NCI-H2081 treated with DMSO at 0.1 percent for 48 hours (cell line): Measurements from ENCODE around the gene WFDC6.

Experiments used
- DNase-seq: peaks from one replicate; lab custom pipeline; 2025; lab: John Stamatoyannopoulos, UW

The WFDC6 gene

DNA sequence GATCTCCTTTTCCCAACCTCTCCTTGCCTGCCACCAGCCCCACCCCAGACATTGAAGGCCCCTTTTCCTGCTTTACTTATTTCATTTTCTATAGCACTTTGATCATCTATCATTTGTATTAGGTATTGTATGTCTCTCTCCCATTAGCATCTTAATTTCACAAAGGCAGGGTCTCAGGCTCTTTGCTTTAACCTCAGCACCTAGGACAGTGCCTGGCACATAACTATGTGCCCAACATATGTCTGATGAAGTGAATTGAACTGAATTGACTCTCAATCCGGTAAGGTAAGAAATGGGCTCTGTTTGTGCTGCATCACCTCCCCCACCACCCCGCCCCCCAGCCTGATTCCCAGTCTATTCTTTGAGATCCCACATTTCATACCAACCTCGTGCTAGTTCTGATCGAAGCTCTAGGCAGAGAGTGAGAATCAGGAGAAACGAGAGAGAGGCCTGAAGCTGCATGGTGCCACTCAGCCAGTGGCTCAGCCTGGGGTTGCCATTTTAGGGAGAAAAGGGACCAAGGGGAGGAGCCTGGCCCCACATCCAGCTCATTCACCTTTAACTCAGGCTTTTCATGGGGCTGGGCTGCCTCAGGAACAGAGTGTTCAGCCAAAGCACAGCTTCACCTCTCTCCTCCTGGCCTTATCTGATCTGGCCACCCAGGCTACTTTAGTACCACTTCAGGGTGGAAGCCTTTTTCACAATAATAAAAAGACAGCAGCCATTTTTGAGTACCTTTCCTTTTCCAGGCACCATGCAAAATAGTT is 24.0 kb downstream of the WFDC6 start, which contains the start of gene SPINT3:
Gene SPINT3 (minus strand): TSS at position 476 of the 767 bp plus-strand sequence. CDS start 14 bp downstream, at position 462.
- no peak for DNase-seq

DNA sequence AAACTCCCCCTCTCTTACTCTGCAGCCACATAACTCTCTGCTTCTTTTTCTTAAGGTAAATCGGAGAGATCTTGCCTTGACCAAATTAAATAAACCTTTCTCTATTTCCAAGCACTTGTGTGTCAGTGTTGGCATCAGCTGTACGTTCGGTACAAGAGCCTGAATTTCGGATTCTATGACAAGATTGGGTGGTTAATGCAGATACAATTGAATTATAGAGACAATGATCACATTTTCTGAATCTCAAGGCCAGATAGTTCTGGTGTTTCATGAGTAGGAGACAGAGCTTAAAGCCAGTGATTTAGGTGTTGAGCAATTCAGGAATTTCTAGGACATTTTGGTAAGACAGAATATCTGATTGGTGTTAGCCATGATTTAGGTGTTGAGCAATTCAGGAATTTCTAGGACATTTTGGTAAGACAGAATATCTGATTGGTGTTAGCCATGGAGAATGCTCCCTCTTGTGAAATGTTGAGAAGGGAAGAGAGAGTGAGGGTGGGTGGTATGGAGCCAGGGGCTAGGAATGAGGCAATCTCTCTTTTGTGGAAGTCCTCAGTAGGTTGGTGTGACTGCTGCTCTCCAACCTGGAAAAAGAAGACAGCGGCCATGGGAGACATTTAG is 28.9 kb downstream of the WFDC6 start:
- no peak for DNase-seq

GRCh38 chr20:45509091-45509490 is 30.2 kb downstream of the WFDC6 start:
- DNase-seq: no peak

- no peak for DNase-seq
These were observed 31.0 kb downstream of the WFDC6 start for GRCh38 chr20:45508068-45508886.

DNA sequence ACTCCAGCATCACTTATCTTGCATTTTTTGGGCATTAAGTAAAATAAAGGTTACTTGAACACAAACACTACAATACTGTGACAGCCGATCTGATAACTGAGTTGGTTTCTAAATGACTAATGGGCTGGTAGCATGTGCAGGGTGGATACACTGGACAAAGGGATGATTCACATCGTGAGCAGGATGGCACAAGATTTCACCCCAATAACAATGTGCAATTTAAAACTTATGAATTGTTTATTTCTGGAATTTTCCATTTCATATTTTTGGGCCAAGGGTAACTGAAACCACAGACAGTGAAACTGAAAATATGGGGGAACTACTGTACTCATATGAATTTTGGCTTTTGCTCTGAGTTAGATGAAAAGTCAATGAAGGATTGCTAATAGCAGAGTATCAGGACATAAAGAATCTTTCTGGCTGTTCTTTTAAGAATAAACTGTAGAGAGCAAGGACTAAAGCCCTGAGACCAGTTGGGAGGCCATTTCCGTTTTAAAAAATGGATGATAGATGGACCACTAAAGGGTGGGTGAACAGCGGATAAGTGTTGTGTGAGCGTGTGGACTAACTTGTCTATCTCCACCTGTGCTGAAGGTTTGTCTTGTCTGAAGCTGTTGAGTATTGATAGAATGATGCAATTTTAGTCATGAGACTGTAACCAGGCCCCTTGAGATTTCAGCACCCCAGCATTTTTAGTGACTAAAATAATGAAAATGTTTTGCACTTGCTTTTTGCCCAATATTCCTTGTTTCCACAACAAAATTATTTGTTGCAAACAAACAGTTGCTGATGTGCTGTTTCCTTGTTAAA is 32.1 kb downstream of the WFDC6 start:
- DNase-seq: no peak

DNA sequence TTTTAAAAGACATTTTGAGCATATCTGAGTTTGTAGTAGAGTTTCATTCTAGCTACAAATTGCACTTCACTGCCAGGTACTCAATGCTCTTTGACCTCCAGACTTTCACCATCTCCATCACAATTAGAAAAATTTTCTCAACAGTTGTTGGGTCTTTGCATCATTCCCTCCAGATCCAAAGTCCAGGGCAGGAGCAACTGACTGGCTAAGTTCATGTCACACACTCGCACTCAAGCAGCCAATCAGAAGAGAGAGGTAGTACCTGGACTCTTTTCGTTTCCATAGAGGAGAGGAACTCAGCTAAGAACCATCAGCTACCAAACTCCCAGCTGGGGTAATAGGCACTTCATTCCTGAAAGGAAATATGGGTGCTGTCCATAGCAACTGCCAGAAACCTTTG is 32.9 kb downstream of the WFDC6 start:
- DNase-seq: no peak

DNA sequence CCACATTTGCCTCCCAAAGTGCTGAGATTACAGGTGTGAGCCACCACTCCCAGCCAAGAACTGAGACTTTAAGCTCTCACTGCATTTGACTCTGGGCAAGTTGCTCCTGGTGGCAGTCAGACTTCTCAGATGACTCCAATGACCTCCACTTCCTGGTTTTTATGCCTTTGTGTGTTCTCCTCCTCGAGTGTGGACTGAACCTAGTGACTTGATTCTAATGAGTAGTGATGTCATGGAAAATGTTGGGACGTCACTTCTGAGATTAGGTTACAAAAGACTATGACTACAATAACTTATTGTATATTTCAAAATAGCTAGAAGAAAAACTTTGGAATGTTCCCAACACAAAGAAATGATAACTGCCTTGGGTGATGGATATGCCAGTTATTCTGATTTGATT is 35.9 kb downstream of the WFDC6 start:
- DNase-seq: no peak

GRCh38 chr20:45502561-45502960 is 36.7 kb downstream of the WFDC6 start:
- DNase-seq: no peak

- no peak for DNase-seq
These were observed 37.7 kb downstream of the WFDC6 start for GRCh38 chr20:45501600-45501999.

DNA sequence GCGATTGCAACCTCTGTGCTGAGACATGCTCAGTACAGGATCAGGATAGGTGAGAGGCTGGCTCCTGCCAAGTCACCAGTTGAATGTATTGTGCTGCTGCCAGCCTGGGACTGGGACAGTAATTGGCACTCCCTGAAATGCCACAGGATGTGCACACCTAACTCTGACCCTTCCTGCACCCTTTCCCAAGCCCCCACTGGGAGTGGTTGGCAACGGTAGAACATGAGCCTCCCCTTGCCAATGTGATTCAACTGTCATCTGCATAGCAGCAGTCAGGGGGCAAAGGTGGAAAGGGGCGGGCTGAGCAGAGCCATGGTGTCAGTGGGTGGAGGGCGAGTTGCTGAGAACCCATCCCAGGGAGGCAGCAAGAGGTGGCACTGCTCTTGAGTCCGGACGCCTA is 39.3 kb downstream of the WFDC6 start:
- DNase-seq: no peak

- DNase-seq: no peak
These were observed 41.2 kb downstream of the WFDC6 start for GRCh38 chr20:45497971-45498494.

DNA sequence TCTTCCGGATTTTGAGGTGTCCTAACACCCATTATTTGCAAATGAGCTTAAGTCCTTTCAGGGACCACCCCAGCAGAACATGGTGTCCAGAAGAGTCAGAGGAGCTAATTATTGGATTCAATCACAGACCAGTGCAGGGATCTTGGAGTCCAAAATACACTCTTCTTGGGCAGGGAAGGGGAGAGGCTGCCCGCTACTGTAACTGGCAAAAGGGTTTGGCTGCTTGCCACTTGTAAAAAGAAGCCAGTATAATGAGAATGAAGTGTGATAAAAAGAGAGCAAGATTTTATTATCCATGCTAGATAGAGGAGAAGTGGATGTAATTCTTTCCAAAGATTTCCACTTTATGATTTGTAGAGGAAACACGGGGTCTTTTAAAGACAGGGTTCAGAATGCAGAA is 43.1 kb downstream of the WFDC6 start:
- no peak for DNase-seq

GRCh38 chr20:45495501-45495941 is 43.8 kb downstream of the WFDC6 start:
- no peak for DNase-seq

- DNase-seq: no peak
These were observed 50.2 kb downstream of the WFDC6 start for GRCh38 chr20:45489083-45489531.

GRCh38 chr20:45487231-45487635 is 52.0 kb downstream of the WFDC6 start:
- DNase-seq: no peak

- no peak for DNase-seq
These were observed 53.9 kb downstream of the WFDC6 start for GRCh38 chr20:45485388-45485787.

DNA sequence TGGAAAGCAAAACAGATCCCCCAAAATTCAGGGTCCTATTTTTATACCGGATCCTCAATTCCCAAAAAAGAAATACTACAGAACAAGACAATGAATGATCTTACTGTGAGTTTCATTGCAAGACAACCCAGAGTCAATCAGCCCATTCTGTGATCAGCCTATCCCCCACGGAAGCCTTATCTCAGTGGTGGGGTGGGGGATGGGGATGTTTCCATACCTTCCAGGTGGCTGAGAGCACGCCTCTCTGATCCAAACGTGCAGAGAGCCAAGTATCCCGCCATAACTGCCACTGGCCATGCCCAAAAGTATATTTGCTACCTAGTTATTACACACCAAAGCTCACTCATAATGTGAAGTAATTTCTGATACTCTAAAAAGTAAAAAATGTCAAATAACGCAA is 54.6 kb downstream of the WFDC6 start:
- DNase-seq: no peak
